ENCODE results near the gene CLBA1. TPM values are rescaled to one million over a fixed set of nuclear protein-coding genes. Genes with fewer than 3 reads are reported as not detected.
A peak's percentile ranks its signal among the peaks of the same experiment; 100 is the strongest.

CLBA1 gene
- total RNA-seq, 1 experiment from 2014 or later = 14.8 TPM

DNA sequence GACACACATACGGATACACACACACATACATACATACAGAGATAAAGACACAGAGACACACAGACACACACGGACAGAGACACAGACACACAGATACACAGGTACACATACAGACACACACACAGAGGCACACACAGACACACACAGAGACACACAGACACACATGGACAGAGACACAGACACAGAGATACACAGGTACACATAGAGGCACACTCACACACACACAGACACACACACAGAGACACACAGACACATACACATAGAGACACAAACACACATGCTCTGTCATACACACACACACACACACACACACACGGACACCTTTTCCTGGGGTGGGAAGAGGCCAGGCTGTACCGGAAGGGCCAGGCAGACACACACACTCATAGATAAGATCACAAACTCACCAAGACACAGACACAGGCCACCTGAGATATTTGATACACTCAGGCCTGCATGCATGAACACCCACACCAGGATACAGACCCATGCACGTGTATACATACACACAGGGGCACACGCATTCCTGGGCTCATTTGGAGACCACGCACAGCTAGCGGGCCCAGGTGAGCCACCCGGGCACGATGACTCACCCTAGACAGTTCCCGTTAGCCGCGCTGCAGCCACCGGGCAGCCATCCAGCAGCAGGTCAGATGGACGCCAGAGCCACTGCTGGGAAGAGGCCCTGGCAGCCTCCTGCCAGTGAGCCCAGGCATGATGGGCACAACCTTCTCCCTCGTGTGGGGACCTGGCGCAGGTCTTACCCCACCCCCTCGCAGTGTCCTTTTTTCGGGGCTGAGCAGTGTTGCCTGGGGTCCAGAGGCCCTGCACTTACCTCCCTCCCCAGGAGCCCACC lies 5.6 kb upstream of the CLBA1 start:
- intact Hi-C loops (cut with micrococcal nuclease) = loop anchor here (10.0 kb wide), 1 partner anchor 185 kb away; the partner anchor contains the start of gene JAG2
- Histone ChIP-seq H3K4me3 (replicated peaks in 1 of 2; ENCODE audit: low read depth in 1 of 2, low read length in 2 of 2) (no peak overlapping the region), H3K79me2 (ENCODE audit: insufficient read depth, low read length) (peaks cover 4% of the 10 kb centered on the region; the same call in 1 of the 2 replicates), H3K9me2 (ENCODE audit: insufficient read depth) (no peaks in the 10 kb centered on the region), H3K4me1 (ENCODE audit: control insufficient read depth in 1 of 2, insufficient read depth in 2 of 2, low read length in 2 of 2) (peaks cover 43 to 59% of the 10 kb centered on the region in 2 experiments), H2AFZ (ENCODE audit: low read depth, low read length, poor library complexity, severe bottlenecking) (no peak overlapping the region), H3K4me2 (ENCODE audit: low read length) (peak overlapping the region; percentile 38), H3K27me3 (ENCODE audit: insufficient read depth, low read length) (no peaks in the 10 kb centered on the region), H3K36me3 (ENCODE audit: control insufficient read depth in 1 of 2, insufficient read depth in 2 of 2, low read length in 2 of 2) (no peaks in the 10 kb centered on the region), H3K9me3 (ENCODE audit: control insufficient read depth in 1 of 2, insufficient read depth in 1 of 2, low read depth in 1 of 2, low read length in 2 of 2) (no peaks in the 10 kb centered on the region), H3K27ac (ENCODE audit: low read depth, low read length) (peak overlapping the region; percentile 34; the same call in 1 of the 2 replicates), H3K9ac (ENCODE audit: low read length) (no peak overlapping the region), H4K20me1 (ENCODE audit: insufficient read depth) (no peaks in the 10 kb centered on the region)
- ChIA-PET POLR2A (interaction anchor here (0.7 kb wide), 1 partner anchor 841 kb away, joined by 3 read pairs; no protein-coding TSS in a partner anchor), RAD21 (ENCODE audit: low non-redundant PET in 1 of 2, low total read pairs in 2 of 2, uncharacterized antibody in 2 of 2, unreplicated experiment in 2 of 2) (interaction anchor here in 1 of 2 experiments (0.6 to 0.7 kb wide), 2 partner anchors 113 to 863 kb away, joined by 3 to 5 read pairs; no protein-coding TSS in a partner anchor), CTCF (no interaction called here)
- DNase-seq (ENCODE audit: low read depth, low spot score) (no peak), ATAC-seq (peak; percentile 17; the same call in 1 of the 2 replicates)
- TF ChIP-seq POLR2AphosphoS5 (IDR thresholded peaks at IDR 0.05; ENCODE audit: low read depth, low read length) = peak; percentile 66
- no peak for TF ChIP-seq CEBPB (IDR thresholded peaks at IDR 0.05; ENCODE audit: low read depth)
- no peak for TF ChIP-seq SRF (IDR thresholded peaks at IDR 0.05; ENCODE audit: low read depth)
- TF ChIP-seq JUND (IDR thresholded peaks at IDR 0.05) = no peak
- no TSS peak for BruUV-seq (replicated peaks)

DNA sequence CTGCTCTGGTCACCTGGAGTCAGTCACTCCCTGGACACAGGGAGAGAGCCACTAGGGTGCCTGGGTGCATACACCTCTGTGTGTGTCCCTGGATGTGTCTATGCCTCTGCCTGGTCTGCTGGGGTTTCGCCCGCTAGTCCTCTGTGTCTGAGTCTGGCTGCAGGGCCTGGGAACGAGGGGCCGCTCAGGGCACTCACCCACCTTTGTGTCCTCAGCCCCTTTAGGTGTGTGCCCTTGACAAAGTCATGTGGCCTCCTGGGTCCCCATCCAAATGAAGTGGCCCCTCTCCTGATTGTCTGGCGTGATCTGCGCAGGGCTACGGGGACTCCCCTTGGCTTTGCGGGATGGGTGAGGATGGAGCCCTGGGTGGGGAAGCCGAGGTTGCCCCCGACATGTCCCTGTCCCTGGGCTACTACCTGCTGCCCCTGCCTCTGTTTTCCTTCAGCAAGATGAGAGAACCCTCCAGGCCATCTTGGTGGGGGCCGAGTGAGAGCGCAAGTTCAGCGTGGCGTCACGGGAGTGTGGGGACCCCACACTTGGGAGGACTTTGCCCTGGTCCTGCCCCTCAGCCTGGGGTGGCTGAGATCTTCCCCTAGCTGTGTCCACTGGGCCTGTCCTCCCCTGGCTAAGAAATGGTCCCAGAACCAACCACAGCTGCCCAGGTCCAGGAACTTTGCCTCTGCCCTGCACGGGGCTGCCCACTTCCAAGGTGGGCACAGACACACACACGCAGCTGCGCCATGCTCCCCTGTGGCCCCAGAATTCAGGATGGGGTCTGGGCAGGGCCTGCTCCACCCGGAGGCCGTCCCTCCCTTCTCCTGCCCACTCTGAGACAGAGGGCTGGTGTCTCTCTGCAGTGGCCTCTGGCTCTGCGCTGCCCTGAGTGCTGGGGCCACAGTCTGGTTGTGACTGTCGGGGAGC lies 4.7 kb upstream of the CLBA1 start:
- ChIA-PET RAD21 (ENCODE audit: low non-redundant PET in 1 of 2, low total read pairs in 2 of 2, uncharacterized antibody in 2 of 2, unreplicated experiment in 2 of 2) (interaction anchor here in 1 of 2 experiments (0.6 to 0.7 kb wide), 2 partner anchors 114 to 864 kb away, joined by 3 to 5 read pairs; no protein-coding TSS in a partner anchor), POLR2A (interaction anchor here (0.7 kb wide), 1 partner anchor 842 kb away, joined by 3 read pairs; no protein-coding TSS in a partner anchor), CTCF (no interaction called here)
- Histone ChIP-seq H3K79me2 (ENCODE audit: insufficient read depth, low read length) (peaks cover 4% of the 10 kb centered on the region; the same call in 1 of the 2 replicates), H2AFZ (ENCODE audit: low read depth, low read length, poor library complexity, severe bottlenecking) (no peak overlapping the region), H3K9ac (ENCODE audit: low read length) (no peak overlapping the region), H3K9me2 (ENCODE audit: insufficient read depth) (no peaks in the 10 kb centered on the region), H3K4me3 (replicated peaks in 1 of 2; ENCODE audit: low read depth in 1 of 2, low read length in 2 of 2) (no peak overlapping the region), H4K20me1 (ENCODE audit: insufficient read depth) (no peaks in the 10 kb centered on the region), H3K4me2 (ENCODE audit: low read length) (peak overlapping the region; percentile 38; the same call in 1 of the 2 replicates), H3K4me1 (ENCODE audit: control insufficient read depth in 1 of 2, insufficient read depth in 2 of 2, low read length in 2 of 2) (peaks cover 36 to 52% of the 10 kb centered on the region in 2 experiments), H3K27me3 (ENCODE audit: insufficient read depth, low read length) (no peaks in the 10 kb centered on the region), H3K36me3 (ENCODE audit: control insufficient read depth in 1 of 2, insufficient read depth in 2 of 2, low read length in 2 of 2) (no peaks in the 10 kb centered on the region), H3K9me3 (ENCODE audit: control insufficient read depth in 1 of 2, insufficient read depth in 1 of 2, low read depth in 1 of 2, low read length in 2 of 2) (no peaks in the 10 kb centered on the region), H3K27ac (ENCODE audit: low read depth, low read length) (peak overlapping the region; percentile 34; the same call in 1 of the 2 replicates)
- DNase-seq (ENCODE audit: low read depth, low spot score) = no peak
- intact Hi-C loops (cut with micrococcal nuclease) = no loop called here
- ATAC-seq = no peak
- TF ChIP-seq ELF1 (IDR thresholded peaks at IDR 0.05; ENCODE audit: borderline replicate concordance, low read depth) (no peak), CBX3 (IDR thresholded peaks at IDR 0.05; ENCODE audit: low read depth) (no peak), CEBPB (IDR thresholded peaks at IDR 0.05; ENCODE audit: low read depth) (no peak), POLR2A (IDR thresholded peaks at IDR 0.05; ENCODE audit: borderline replicate concordance, extremely low read depth, insufficient read depth, insufficient read length) (no peak), POLR2AphosphoS5 (IDR thresholded peaks at IDR 0.05; ENCODE audit: low read depth, low read length) (no peak), TCF7L2 (IDR thresholded peaks at IDR 0.05; ENCODE audit: borderline replicate concordance, extremely low read depth, insufficient read depth, insufficient read length) (no peak), EGR1 (IDR thresholded peaks at IDR 0.05; ENCODE audit: low read depth) (no peak), SRF (IDR thresholded peaks at IDR 0.05; ENCODE audit: low read depth) (no peak), ZNF274 (IDR thresholded peaks at IDR 0.05; ENCODE audit: low read depth, low read length) (no peak), JUND (IDR thresholded peaks at IDR 0.05) (no peak), RAD21 (IDR thresholded peaks at IDR 0.05; ENCODE audit: low read depth) (no peak)
- TF ChIP-seq, protein P1, sequence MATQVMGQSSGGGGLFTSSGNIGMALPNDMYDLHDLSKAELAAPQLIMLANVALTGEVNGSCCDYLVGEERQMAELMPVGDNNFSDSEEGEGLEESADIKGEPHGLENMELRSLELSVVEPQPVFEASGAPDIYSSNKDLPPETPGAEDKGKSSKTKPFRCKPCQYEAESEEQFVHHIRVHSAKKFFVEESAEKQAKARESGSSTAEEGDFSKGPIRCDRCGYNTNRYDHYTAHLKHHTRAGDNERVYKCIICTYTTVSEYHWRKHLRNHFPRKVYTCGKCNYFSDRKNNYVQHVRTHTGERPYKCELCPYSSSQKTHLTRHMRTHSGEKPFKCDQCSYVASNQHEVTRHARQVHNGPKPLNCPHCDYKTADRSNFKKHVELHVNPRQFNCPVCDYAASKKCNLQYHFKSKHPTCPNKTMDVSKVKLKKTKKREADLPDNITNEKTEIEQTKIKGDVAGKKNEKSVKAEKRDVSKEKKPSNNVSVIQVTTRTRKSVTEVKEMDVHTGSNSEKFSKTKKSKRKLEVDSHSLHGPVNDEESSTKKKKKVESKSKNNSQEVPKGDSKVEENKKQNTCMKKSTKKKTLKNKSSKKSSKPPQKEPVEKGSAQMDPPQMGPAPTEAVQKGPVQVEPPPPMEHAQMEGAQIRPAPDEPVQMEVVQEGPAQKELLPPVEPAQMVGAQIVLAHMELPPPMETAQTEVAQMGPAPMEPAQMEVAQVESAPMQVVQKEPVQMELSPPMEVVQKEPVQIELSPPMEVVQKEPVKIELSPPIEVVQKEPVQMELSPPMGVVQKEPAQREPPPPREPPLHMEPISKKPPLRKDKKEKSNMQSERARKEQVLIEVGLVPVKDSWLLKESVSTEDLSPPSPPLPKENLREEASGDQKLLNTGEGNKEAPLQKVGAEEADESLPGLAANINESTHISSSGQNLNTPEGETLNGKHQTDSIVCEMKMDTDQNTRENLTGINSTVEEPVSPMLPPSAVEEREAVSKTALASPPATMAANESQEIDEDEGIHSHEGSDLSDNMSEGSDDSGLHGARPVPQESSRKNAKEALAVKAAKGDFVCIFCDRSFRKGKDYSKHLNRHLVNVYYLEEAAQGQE (IDR thresholded peaks at IDR 0.05; ENCODE audit: low read depth) = no peak
- TF ChIP-seq, protein P2, sequence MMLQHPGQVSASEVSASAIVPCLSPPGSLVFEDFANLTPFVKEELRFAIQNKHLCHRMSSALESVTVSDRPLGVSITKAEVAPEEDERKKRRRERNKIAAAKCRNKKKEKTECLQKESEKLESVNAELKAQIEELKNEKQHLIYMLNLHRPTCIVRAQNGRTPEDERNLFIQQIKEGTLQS (IDR thresholded peaks at IDR 0.05) = no peak
- BruUV-seq (replicated peaks) = no TSS peak

Measured in HCT116 (cell line).